ENCODE measurements around the gene PLPP7.

GRCh38 chr9:131306397-131307004 lies 17.0 kb downstream of the PLPP7 start:
- TF ChIP-seq EZH2 (IDR thresholded peaks at IDR 0.05; ENCODE audit: low read depth) (no peak), CTCF (conservative IDR thresholded peaks at IDR 0.05) (no peak)
